Duodenal mucosa (tissue), 2 donors: Measurements from ENCODE around the gene LRPAP1.

ENCODE experiments used
- H3K27ac ChIP-seq: one replicate; pipeline ENCODE4 v1.7.0; 2013; ENCODE audit warnings: low read depth, low read length
- H3K27me3 ChIP-seq, 2 donors: one replicate each; pipeline ENCODE4 v1.7.0; 2013; ENCODE audit warnings: low read length in 2 of 2, control low read depth in 1 of 2; ENCODE audit not compliant: insufficient read depth in 2 of 2, control insufficient read depth in 1 of 2
- H3K36me3 ChIP-seq, 2 donors: one replicate each; pipeline ENCODE4 v1.7.0; 2013; ENCODE audit warnings: low read length in 2 of 2, control low read depth in 1 of 2; ENCODE audit not compliant: insufficient read depth in 2 of 2, control insufficient read depth in 1 of 2
- H3K4me1 ChIP-seq, 2 donors: one replicate each; pipeline ENCODE4 v1.7.0; 2013; ENCODE audit warnings: low read length in 2 of 2, control low read depth in 1 of 2; ENCODE audit not compliant: insufficient read depth in 2 of 2, control insufficient read depth in 1 of 2
- H3K4me3 ChIP-seq, 2 donors: one replicate each; pipeline ENCODE4 v1.7.0; 2013; ENCODE audit warnings: low read length in 2 of 2, low read depth in 1 of 2
- H3K9ac ChIP-seq, 2 donors: one replicate each; pipeline ENCODE4 v1.7.0; 2013; ENCODE audit warnings: low read length in 2 of 2, low read depth in 1 of 2
- H3K9me3 ChIP-seq, 2 donors: one replicate each; pipeline ENCODE4 v1.7.0; 2013; ENCODE audit warnings: low read length in 2 of 2, control low read depth in 1 of 2; ENCODE audit not compliant: control insufficient read depth in 1 of 2

LRPAP1 gene

DNA sequence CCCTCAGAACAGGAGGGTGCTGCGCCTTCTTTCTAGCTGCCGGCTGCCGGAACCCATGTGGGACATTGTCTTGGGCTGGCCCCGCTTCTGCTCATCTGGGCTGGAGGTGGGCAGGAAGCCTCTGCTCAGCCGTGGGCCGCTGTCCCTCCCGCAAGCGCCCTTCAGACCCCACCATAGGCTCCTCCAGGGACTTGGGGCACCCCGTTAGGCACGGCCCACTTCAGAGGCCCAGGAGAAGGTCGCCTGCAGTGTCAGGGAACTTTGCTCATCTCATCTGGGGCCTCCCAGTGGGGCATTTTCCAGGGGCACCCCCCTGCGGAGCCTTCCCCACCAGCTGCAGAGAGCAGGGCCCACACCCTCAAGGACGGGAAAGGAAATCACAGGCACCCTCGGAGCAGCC is 36.2 kb downstream of the LRPAP1 start:
- H3K4me1 ChIP-seq = no peaks in the 10 kb centered on the region
- H3K27me3 ChIP-seq = peaks cover 0 to 34% of the 10 kb centered on the region in 2 donors
- no peak overlapping the region for H3K9ac ChIP-seq
- no peaks in the 10 kb centered on the region for H3K36me3 ChIP-seq
- no peaks in the 10 kb centered on the region for H3K9me3 ChIP-seq
- H3K27ac ChIP-seq = no peak overlapping the region
- H3K4me3 ChIP-seq = no peak overlapping the region

DNA sequence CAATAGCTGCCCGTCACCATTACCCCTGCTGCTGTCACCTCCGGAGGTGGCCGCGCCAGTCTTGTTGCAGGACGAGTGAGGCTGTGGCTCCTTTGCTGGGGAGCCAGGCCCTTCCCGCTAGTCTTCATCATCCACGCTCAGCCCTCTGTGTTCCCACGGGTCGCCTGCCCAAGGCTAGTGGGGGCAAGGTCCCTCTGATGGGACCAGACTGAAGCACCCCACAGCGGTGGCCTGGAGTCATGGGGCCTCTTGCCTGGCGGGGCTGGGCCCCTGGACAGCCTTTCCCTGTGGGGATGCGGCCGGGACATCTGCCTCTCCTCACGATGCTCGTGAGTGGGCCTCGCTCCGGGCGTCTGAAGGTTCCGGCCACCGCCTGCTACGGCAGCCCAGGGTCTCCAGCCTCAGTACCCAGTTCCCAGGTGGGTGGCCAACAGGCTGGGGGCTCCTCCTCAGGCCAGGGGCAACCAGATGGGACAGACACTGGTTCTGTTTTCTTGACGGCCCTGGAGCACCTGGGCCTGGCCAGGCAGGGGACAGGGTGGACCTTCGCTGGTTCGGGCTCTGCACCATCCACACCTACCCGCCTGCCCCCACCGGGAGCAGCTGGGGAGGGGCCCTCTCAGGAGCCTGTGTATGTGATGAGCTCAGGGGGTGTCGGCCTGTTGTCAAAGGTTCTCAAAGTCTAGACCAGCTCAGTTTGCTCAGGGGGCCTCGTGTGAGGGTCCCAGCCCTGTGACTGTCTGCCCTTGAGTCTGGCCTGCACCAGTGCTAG is 36.8 kb downstream of the LRPAP1 start:
- Histone ChIP-seq H3K4me3 (no peak overlapping the region), H3K9ac (no peak overlapping the region)

DNA sequence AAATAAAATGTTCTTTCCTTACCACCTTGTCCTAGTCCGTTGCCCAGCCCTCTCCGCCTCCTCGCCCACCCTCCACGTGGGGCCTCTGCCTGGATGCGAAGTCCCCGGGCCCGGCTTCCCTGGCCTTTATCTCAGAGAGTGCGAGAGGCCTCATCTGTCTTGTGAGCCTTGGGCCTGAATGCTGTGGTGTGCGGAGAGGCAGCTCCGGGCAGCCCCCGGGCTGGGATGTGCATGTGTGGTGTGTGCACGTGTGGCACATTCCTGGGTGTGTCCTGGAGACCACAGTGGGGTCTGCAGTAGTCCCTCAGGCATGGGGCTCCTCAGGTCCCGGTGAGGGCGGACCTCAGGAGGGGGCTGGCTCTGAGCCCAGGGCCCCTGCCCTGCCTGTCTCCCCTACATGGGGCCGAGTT is 37.8 kb downstream of the LRPAP1 start:
- Histone ChIP-seq H3K27ac (no peak overlapping the region), H3K36me3 (no peaks in the 10 kb centered on the region), H3K9ac (no peak overlapping the region), H3K27me3 (peaks cover 0 to 36% of the 10 kb centered on the region in 2 donors), H3K9me3 (no peaks in the 10 kb centered on the region), H3K4me3 (no peak overlapping the region), H3K4me1 (no peaks in the 10 kb centered on the region)

More for the DNA sequence above, 36.8 kb downstream of the LRPAP1 start:
- H3K4me1 ChIP-seq = no peaks in the 10 kb centered on the region
- peaks cover 0 to 34% of the 10 kb centered on the region in 2 donors for H3K27me3 ChIP-seq
- no peaks in the 10 kb centered on the region for H3K36me3 ChIP-seq
- H3K27ac ChIP-seq = no peak overlapping the region
- no peaks in the 10 kb centered on the region for H3K9me3 ChIP-seq

DNA sequence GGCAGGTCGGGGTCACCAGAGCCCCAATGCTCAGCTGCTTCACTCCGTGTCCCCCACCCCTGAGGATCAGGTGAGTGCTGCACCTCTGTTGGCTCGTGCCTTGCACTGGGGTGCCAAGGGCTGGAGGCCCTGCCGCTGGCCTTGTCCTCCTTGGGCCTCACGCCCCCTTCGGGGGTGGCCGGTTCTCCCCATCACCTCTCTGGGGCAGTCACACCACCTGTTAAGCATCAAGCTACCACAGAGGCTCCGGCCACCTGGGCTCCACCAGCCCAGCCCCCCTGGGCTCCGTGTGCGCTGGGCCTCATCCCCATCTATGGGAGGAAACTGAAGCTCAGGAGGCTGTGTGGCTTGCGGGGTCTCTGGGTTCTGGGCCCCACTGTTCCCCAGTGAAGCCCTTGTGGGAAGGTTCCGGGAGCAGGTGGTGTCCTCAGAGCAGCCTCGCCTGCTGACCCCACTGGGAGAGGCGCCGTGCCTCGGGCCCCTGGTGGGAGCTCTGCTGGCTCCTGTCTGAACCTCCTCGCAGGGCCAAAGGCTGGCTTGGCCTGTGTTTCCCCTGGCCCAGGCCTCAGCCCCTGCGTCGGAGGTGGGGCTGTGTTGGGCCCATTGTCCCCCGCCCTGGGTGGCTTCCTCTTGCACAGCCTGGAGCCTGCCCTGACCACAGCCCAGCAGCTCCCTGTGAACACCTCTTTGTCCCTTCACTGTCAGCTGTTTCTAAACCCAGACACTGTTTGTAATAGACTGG is 38.3 kb downstream of the LRPAP1 start:
- no peak overlapping the region for H3K27ac ChIP-seq
- no peaks in the 10 kb centered on the region for H3K4me1 ChIP-seq
- no peaks in the 10 kb centered on the region for H3K36me3 ChIP-seq
- no peak overlapping the region for H3K4me3 ChIP-seq
- no peaks in the 10 kb centered on the region for H3K9me3 ChIP-seq
- H3K27me3 ChIP-seq = peaks cover 0 to 40% of the 10 kb centered on the region in 2 donors
- no peak overlapping the region for H3K9ac ChIP-seq

DNA sequence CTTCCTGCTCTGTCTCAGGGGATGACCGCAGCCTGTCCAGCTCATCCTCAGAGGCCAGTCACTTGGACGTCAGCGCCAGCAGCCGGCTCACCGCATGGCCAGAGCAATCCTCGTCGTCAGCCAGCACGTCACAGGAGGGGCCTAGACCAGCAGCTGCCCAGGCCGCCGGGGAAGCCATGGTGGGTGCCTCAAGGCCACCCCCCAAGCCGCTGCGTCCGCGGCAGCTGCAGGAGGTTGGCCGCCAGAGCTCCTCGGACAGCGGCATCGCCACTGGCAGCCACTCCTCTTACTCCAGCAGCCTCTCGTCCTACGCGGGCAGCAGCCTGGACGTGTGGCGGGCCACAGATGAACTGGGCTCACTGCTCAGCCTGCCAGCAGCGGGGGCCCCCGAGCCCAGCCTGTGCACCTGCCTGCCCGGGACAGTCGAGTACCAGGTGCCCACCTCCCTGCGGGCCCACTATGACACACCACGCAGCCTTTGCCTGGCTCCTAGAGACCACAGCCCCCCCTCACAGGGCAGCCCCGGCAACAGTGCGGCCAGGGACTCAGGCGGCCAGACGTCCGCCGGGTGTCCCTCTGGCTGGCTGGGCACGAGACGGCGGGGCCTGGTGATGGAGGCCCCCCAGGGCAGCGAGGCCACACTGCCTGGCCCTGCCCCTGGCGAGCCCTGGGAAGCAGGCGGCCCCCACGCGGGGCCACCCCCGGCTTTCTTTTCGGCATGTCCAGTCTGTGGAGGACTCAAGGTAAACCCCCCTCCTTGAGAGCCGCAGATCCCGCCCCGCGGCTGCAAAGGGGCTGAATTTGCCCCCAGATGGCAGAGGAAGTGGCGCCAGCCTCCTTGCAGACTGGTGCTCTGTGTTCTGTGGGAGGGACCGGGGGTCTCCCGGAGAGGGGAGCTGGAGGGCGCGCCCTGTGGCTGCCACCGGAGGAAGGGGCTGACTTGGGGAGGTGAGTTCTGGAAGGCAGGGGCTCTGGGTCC is 39.2 kb downstream of the LRPAP1 start:
- peaks cover 0 to 43% of the 10 kb centered on the region in 2 donors for H3K27me3 ChIP-seq
- no peak overlapping the region for H3K4me3 ChIP-seq
- H3K27ac ChIP-seq = no peak overlapping the region
- H3K9ac ChIP-seq = no peak overlapping the region
- no peaks in the 10 kb centered on the region for H3K4me1 ChIP-seq
- no peaks in the 10 kb centered on the region for H3K36me3 ChIP-seq
- no peaks in the 10 kb centered on the region for H3K9me3 ChIP-seq

DNA sequence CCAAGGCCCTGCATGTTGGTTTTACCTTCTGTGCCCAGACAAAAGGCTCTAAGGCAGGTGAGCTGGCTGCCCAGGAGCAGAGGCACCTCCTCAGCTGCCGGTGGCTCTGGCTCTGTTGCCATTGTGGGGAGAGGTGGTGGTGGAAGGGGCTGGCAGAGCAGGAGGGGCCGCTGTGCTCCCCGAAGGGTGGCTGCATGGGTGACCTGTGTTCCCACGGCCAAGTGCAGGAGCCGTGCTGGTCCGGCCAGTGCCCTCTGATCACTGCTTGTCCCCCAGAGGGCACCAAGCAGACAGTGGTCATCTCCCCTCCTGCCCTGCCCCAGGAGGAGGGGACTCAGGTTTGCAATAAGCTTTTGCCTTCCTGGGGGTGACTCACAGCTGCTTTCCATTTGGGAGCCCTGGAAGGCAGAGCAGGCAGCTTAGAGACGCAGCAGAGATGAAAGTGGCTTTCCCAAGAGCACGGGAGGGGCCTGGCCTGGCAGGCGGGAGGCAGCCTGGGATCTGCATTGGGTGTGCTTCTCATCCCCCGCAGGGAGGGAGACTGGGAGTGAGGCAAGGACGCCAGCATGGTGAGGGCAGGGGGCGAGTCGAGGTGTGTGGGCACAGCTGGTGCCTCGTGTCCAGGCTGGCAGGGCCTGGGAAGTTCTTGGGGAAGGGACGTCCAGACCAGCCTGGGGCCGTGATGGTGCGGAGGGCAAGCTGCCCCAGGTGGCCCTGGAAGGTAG is 40.4 kb downstream of the LRPAP1 start:
- peaks cover 0 to 50% of the 10 kb centered on the region in 2 donors for H3K27me3 ChIP-seq
- H3K4me3 ChIP-seq = no peak overlapping the region
- H3K9ac ChIP-seq = no peak overlapping the region
- H3K27ac ChIP-seq = no peak overlapping the region
- no peaks in the 10 kb centered on the region for H3K4me1 ChIP-seq
- H3K9me3 ChIP-seq = no peaks in the 10 kb centered on the region
- H3K36me3 ChIP-seq = no peaks in the 10 kb centered on the region

DNA sequence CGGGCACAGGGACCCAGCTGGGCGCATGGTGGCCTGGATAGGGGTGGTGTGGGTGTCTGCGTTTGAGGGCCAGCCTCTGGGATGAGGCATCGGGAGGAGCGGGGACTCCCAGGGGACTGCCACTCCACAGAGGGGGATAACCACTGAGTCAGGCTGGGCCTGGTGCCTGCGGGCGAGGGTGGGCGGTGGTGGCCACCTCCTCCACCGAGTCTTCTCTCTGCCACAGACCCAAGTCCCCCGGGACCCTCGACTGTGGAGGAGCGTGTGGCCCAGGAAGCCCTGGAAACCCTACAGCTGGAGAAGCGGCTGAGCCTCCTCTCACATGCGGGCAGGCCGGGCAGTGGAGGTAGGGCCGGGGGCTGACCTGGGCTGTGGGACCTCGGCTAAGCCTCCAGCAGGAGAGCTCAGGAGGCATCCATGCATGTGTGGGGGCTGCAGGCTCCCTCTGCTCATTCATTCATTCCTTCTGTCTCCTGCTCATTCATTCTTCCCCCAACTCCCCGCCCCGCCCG is 42.7 kb downstream of the LRPAP1 start:
- peaks cover 7 to 63% of the 10 kb centered on the region in 2 donors for H3K27me3 ChIP-seq
- H3K27ac ChIP-seq = no peak overlapping the region
- no peak overlapping the region for H3K9ac ChIP-seq
- no peaks in the 10 kb centered on the region for H3K36me3 ChIP-seq
- no peak overlapping the region for H3K4me3 ChIP-seq
- H3K9me3 ChIP-seq = no peaks in the 10 kb centered on the region
- H3K4me1 ChIP-seq = peaks cover 5 to 9% of the 10 kb centered on the region in 2 donors

DNA sequence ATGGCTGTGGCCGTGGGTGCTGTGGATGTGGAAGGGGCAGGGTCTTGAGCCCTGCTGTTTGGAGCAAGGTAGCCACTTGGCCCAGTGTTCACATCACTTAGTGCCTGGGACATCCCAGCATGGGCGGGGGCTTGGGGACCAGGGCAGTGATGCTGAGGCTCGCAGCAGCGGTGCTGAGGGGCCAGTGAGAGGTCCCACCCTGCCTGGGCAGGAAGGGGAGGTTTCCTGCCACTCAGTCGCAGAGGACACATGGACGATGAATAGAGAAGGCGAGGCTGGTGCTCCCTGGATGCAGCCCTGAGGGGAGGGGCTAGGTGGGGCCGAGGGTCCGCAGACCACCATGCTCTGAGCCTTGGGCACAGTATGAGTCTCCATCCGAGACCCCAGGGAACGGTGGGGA is 43.4 kb downstream of the LRPAP1 start:
- H3K9ac ChIP-seq = no peak overlapping the region
- H3K27ac ChIP-seq = no peak overlapping the region
- peaks cover 13 to 63% of the 10 kb centered on the region in 2 donors for H3K27me3 ChIP-seq
- H3K36me3 ChIP-seq = no peaks in the 10 kb centered on the region
- H3K4me1 ChIP-seq = peaks cover 6 to 11% of the 10 kb centered on the region in 2 donors
- H3K9me3 ChIP-seq = no peaks in the 10 kb centered on the region
- no peak overlapping the region for H3K4me3 ChIP-seq

DNA sequence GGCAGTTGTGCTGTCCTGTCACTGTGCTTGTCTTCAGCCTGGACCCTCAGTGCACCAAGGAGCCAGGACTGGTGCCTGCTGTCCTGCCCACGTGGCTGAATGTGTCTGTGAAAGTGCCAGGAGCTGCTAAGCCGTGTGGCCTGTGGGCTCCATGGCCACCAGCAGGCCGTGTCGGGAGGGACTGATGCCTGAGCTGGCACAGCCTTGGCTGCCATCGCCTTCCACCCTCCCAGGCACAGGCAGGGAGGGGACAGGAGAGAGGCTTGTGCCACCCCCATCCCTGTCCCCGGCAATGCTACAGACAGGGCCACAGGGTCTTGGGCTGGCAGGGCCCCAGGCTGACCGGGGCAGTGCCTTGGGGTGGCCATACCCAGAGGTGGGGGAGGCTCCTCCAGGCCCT is 44.4 kb downstream of the LRPAP1 start:
- Histone ChIP-seq H3K9ac (no peak overlapping the region), H3K4me1 (peaks cover 6 to 11% of the 10 kb centered on the region in 2 donors), H3K36me3 (no peaks in the 10 kb centered on the region), H3K27ac (no peak overlapping the region), H3K27me3 (peaks cover 18 to 65% of the 10 kb centered on the region in 2 donors), H3K9me3 (no peaks in the 10 kb centered on the region), H3K4me3 (no peak overlapping the region)
